H9 (cell line): Measurements from ENCODE around the gene HDX. TPM values are rescaled to one million over a fixed set of nuclear protein-coding genes. Genes with fewer than 3 reads are reported as not detected.
A peak's percentile ranks its signal among the peaks of the same experiment; 100 is the strongest.

Source experiments
- DNase-seq: peaks from one replicate; pipeline ENCODE4 v3.0.0-alpha.2; 2017
- H2AFZ ChIP-seq: one replicate; pipeline ENCODE4 v1.6.1; 2013; ENCODE audit warnings: mild to moderate bottlenecking, low read length, control low read depth, moderate library complexity
- H2AK5ac ChIP-seq: 2 replicates; pipeline ENCODE4 v1.6.1; 2013; ENCODE audit warnings: low read length, control low read depth, mixed read lengths; ENCODE audit not compliant: insufficient read length
- H2BK120ac ChIP-seq: one replicate; pipeline ENCODE4 v1.6.1; 2013; ENCODE audit warnings: low read depth, mild to moderate bottlenecking, low read length, control low read depth, inconsistent platforms; ENCODE audit not compliant: poor library complexity, severe bottlenecking
- H2BK12ac ChIP-seq: 2 replicates; pipeline ENCODE4 v1.6.1; 2013; ENCODE audit warnings: low read length, control low read depth, mixed read lengths, low read depth; ENCODE audit not compliant: insufficient read length
- H2BK15ac ChIP-seq: 2 replicates; pipeline ENCODE4 v1.6.1; 2013; ENCODE audit warnings: low read depth, low read length, control low read depth
- H2BK20ac ChIP-seq: one replicate; pipeline ENCODE4 v1.6.1; 2013; ENCODE audit warnings: low read depth, mild to moderate bottlenecking, low read length, control low read depth, inconsistent platforms; ENCODE audit not compliant: poor library complexity, severe bottlenecking
- H2BK5ac ChIP-seq: 2 replicates; pipeline ENCODE4 v1.6.1; 2013; ENCODE audit warnings: low read length, control low read depth, mixed read lengths; ENCODE audit not compliant: insufficient read length
- H3K14ac ChIP-seq: 2 replicates; pipeline ENCODE4 v1.6.1; 2013; ENCODE audit warnings: low read length, control low read depth; ENCODE audit not compliant: insufficient read depth
- H3K18ac ChIP-seq: 2 replicates; pipeline ENCODE4 v1.6.1; 2013; ENCODE audit warnings: low read depth, mild to moderate bottlenecking, mixed read lengths, low read length, control low read depth; ENCODE audit not compliant: insufficient read length
- H3K23ac ChIP-seq: 2 replicates; pipeline ENCODE4 v1.6.1; 2013; ENCODE audit warnings: low read length, control low read depth, mixed read lengths, low read depth; ENCODE audit not compliant: insufficient read length
- H3K23me2 ChIP-seq: 2 replicates; pipeline ENCODE4 v1.6.1; 2013; ENCODE audit warnings: low read depth, mild to moderate bottlenecking, mixed read lengths, low read length, control low read depth; ENCODE audit not compliant: insufficient read length, poor library complexity, severe bottlenecking
- H3K27ac ChIP-seq: 2 replicates; pipeline ENCODE4 v1.5.1; 2013; ENCODE audit warnings: low read length, control low read depth, mixed read lengths, low read depth; ENCODE audit not compliant: insufficient read length
- H3K27me3 ChIP-seq: 2 replicates; pipeline ENCODE4 v1.6.1; 2013; ENCODE audit warnings: low read length, control low read depth, inconsistent platforms; ENCODE audit not compliant: insufficient read depth
- H3K4ac ChIP-seq: 2 replicates; pipeline ENCODE4 v1.6.1; 2013; ENCODE audit warnings: low read depth, mild to moderate bottlenecking, control low read depth, inconsistent platforms, low read length, moderate library complexity
- H3K4me1 ChIP-seq: 2 replicates; pipeline ENCODE4 v1.6.1; 2013; ENCODE audit warnings: low read length, control low read depth, inconsistent platforms; ENCODE audit not compliant: insufficient read depth
- H3K4me2 ChIP-seq: 2 replicates; pipeline ENCODE4 v1.6.1; 2013; ENCODE audit warnings: low read length, control low read depth, mixed read lengths; ENCODE audit not compliant: insufficient read length, insufficient read depth
- H3K56ac ChIP-seq: 2 replicates; pipeline ENCODE4 v1.6.1; 2013; ENCODE audit warnings: low read depth, mild to moderate bottlenecking, mixed read lengths, low read length, control low read depth; ENCODE audit not compliant: insufficient read length
- H3K79me1 ChIP-seq: 2 replicates; pipeline ENCODE4 v1.6.1; 2013; ENCODE audit warnings: low read depth, mild to moderate bottlenecking, moderate library complexity, low read length, control low read depth, inconsistent platforms; ENCODE audit not compliant: insufficient read depth, poor library complexity, severe bottlenecking
- H3K79me2 ChIP-seq: 2 replicates; pipeline ENCODE4 v1.6.1; 2013; ENCODE audit warnings: low read length, control low read depth, inconsistent platforms; ENCODE audit not compliant: insufficient read depth
- H3K9ac ChIP-seq: 2 replicates; pipeline ENCODE4 v1.6.1; 2013; ENCODE audit warnings: low read length, control low read depth, mixed read lengths; ENCODE audit not compliant: insufficient read length; ENCODE audit errors: extremely low read depth
- H3K9me3 ChIP-seq: one replicate; pipeline ENCODE4 v1.6.1; 2013; ENCODE audit warnings: low read depth, low read length, inconsistent platforms; ENCODE audit not compliant: control insufficient read depth
- H3T11ph ChIP-seq: one replicate; pipeline ENCODE4 v1.6.1; 2013; ENCODE audit warnings: mild to moderate bottlenecking, low read length, control low read depth, inconsistent platforms
- H4K20me1 ChIP-seq: one replicate; pipeline ENCODE4 v1.6.1; 2013; ENCODE audit not compliant: control insufficient read depth, insufficient read length, insufficient read depth
- H4K5ac ChIP-seq: 2 replicates; pipeline ENCODE4 v1.6.1; 2013; ENCODE audit warnings: low read depth, mild to moderate bottlenecking, mixed read lengths, low read length, control low read depth; ENCODE audit not compliant: insufficient read length
- H4K8ac ChIP-seq: replicated peaks from 2 replicates; pipeline ENCODE4 v1.6.1; 2013; ENCODE audit warnings: low read length, control low read depth, mixed read lengths, low read depth; ENCODE audit not compliant: insufficient read length
- H4K91ac ChIP-seq: 2 replicates; pipeline ENCODE4 v1.6.1; 2013; ENCODE audit warnings: low read depth, mild to moderate bottlenecking, moderate library complexity, mixed read lengths, low read length, control low read depth; ENCODE audit not compliant: insufficient read length
- H3K27ac Mint-ChIP-seq, 3 experiments: 2 replicates in 2 of 3; 3 replicates in 1 of 3; pipeline ENCODE4 v1.8.0; 2020 to 2021; ENCODE audit warnings: mixed read lengths in 3 of 3, mild to moderate bottlenecking in 1 of 3, moderate library complexity in 1 of 3
- H3K27me3 Mint-ChIP-seq: 2 replicates; pipeline ENCODE4 v1.8.0; 2021; ENCODE audit warnings: low read depth, mild to moderate bottlenecking, moderate library complexity, mixed read lengths
- H3K36me3 Mint-ChIP-seq, 3 experiments: 2 replicates in 2 of 3; 3 replicates in 1 of 3; pipeline ENCODE4 v1.8.0; 2020 to 2021; ENCODE audit warnings: low read depth in 3 of 3, mixed read lengths in 3 of 3; ENCODE audit not compliant: insufficient read depth in 1 of 3
- H3K4me1 Mint-ChIP-seq, 2 experiments: 2 replicates each; pipeline ENCODE4 v1.8.0; 2020; ENCODE audit warnings: mixed read lengths in 2 of 2
- H3K4me3 Mint-ChIP-seq, 2 experiments: 2 replicates in 1 of 2; 3 replicates in 1 of 2; pipeline ENCODE4 v1.8.0; 2020 to 2021; ENCODE audit warnings: mild to moderate bottlenecking in 2 of 2, mixed read lengths in 2 of 2, moderate library complexity in 1 of 2
- H3K9me3 Mint-ChIP-seq, 2 experiments: 2 replicates in 1 of 2; 3 replicates in 1 of 2; pipeline ENCODE4 v1.8.0; 2020; ENCODE audit warnings: mild to moderate bottlenecking in 2 of 2, mixed read lengths in 2 of 2, moderate library complexity in 1 of 2
- WGBS: extraction: QIAGEN DNeasy Blood & Tissue Kit; methylation state at CpG from one replicate; pipeline ENCODE4 v1.1.7; 2013; ENCODE audit warnings: missing lambda C conversion rate, low lambda C conversion rate, mixed read lengths; ENCODE audit not compliant: insufficient read length; ENCODE audit errors: extremely low coverage; 5-methylcytosine and 5-hydroxymethylcytosine counted together
- total RNA-seq: library from RNA; stranded (reverse); gene quantifications from 2 replicates; pipeline ENCODE4 v1.2.1, GENCODE V29; 2021
- TF ChIP-seq, protein P1 (sequence below): fragments of 200-600 bp; sonication (generic); conservative IDR thresholded peaks from 3 replicates; pipeline ENCODE4 v1.8.0; 2021; ENCODE audit warnings: antibody characterized with exemption, mild to moderate bottlenecking

Gene HDX
- total RNA-seq, 1 experiment from 2014 or later, result 5.0 TPM

- no peaks in the 10 kb centered on the region for H3K79me2 ChIP-seq
- no peak overlapping the region for H2BK5ac ChIP-seq
- H3K79me1 ChIP-seq, result no peaks in the 10 kb centered on the region
- Mint-ChIP-seq H3K4me3 (no peak overlapping the region), H3K27ac (0 out of 7 replicates have a peak overlapping the region, but pooled peaks of 1 of the 3 experiments have one; percentile 68), H3K4me1 (peaks cover 6 to 7% of the 10 kb centered on the region in 2 experiments; a peak in 3 of 4 replicates), H3K36me3 (peaks cover 0 to 11% (median 7%) of the 10 kb centered on the region in 3 experiments; a peak in 3 of 7 replicates), H3K27me3 (no peaks in the 10 kb centered on the region), H3K9me3 (peaks cover 46 to 49% of the 10 kb centered on the region in 2 experiments)
- no peak overlapping the region for H2BK20ac ChIP-seq
- TF ChIP-seq, protein P1, sequence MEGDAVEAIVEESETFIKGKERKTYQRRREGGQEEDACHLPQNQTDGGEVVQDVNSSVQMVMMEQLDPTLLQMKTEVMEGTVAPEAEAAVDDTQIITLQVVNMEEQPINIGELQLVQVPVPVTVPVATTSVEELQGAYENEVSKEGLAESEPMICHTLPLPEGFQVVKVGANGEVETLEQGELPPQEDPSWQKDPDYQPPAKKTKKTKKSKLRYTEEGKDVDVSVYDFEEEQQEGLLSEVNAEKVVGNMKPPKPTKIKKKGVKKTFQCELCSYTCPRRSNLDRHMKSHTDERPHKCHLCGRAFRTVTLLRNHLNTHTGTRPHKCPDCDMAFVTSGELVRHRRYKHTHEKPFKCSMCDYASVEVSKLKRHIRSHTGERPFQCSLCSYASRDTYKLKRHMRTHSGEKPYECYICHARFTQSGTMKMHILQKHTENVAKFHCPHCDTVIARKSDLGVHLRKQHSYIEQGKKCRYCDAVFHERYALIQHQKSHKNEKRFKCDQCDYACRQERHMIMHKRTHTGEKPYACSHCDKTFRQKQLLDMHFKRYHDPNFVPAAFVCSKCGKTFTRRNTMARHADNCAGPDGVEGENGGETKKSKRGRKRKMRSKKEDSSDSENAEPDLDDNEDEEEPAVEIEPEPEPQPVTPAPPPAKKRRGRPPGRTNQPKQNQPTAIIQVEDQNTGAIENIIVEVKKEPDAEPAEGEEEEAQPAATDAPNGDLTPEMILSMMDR, result no peak
- no peaks in the 10 kb centered on the region for H3K4me1 ChIP-seq
- H3K23me2 ChIP-seq, result no peaks in the 10 kb centered on the region
- H2AFZ ChIP-seq, result no peak overlapping the region
- peaks cover 26% of the 10 kb centered on the region for H3K9me3 ChIP-seq
- H2AK5ac ChIP-seq, result no peak overlapping the region
- H3K56ac ChIP-seq, result no peak overlapping the region
- H2BK15ac ChIP-seq, result no peak overlapping the region
- H3K23ac ChIP-seq, result no peak overlapping the region
- DNase-seq, result no peak
- H3K9ac ChIP-seq, result no peak overlapping the region
- no peak overlapping the region for H3K4me2 ChIP-seq
- no peak overlapping the region for H3K4ac ChIP-seq
- H4K8ac ChIP-seq, result no peak overlapping the region
- no peak overlapping the region for H2BK12ac ChIP-seq
- H4K91ac ChIP-seq, result no peak overlapping the region
- H3T11ph ChIP-seq, result no peak overlapping the region
- no peak overlapping the region for H2BK120ac ChIP-seq
- H3K27me3 ChIP-seq, result no peaks in the 10 kb centered on the region
- H3K18ac ChIP-seq, result no peak overlapping the region
- H3K14ac ChIP-seq, result no peak overlapping the region
- no CpG with 5 or more reads among the region's 3 CpGs for WGBS
- H3K27ac ChIP-seq, result no peak overlapping the region
- H4K5ac ChIP-seq, result no peak overlapping the region
- no peaks in the 10 kb centered on the region for H4K20me1 ChIP-seq
Observed at GRCh38 chrX:84362184-84362838, 139.9 kb downstream of the HDX start.
